HepG2 (cell line): ENCODE results near the gene AHSG.

Experiments
- AGO2 ChIP-seq: fragments of 200-400 bp; formaldehyde crosslinking; optimal IDR thresholded peaks from 2 replicates; pipeline ENCODE3; 2017; ENCODE audit warnings: mild to moderate bottlenecking, low read depth, low read length, moderate library complexity
- EHMT2 ChIP-seq: fragments of 200-600 bp; sonication (generic); IDR thresholded peaks from 2 replicates; pipeline ENCODE4 v1.7.0; 2017; ENCODE audit warnings: antibody characterized with exemption, low read depth, low read length, borderline replicate concordance
- MIXL1 ChIP-seq: IDR thresholded peaks from 2 replicates; pipeline ENCODE4 v1.6.1; 2016
- MTA1 ChIP-seq: sonication (generic); formaldehyde crosslinking; IDR thresholded peaks from 2 replicates; pipeline ENCODE4 v1.4.0; 2020; ENCODE audit warnings: missing genetic modification reagents, mild to moderate bottlenecking, borderline replicate concordance
- MYC ChIP-seq: sonication (generic); formaldehyde crosslinking; IDR thresholded peaks from 2 replicates; pipeline ENCODE4 v1.9.0; 2021; ENCODE audit warnings: missing genetic modification reagents, borderline replicate concordance
- RELA ChIP-seq: sonication (generic); formaldehyde crosslinking; IDR thresholded peaks from 2 replicates; pipeline ENCODE4 v1.4.0; 2020; ENCODE audit warnings: missing genetic modification reagents
- TCF7 ChIP-seq: sonication (generic); IDR thresholded peaks from 2 replicates; pipeline ENCODE4 v1.6.1; 2016; ENCODE audit warnings: antibody characterized with exemption, low read depth
- ZNF10 ChIP-seq: sonication (generic); formaldehyde crosslinking; IDR thresholded peaks from 2 replicates; pipeline ENCODE4 v1.4.0; 2020; ENCODE audit warnings: mild to moderate bottlenecking, low read depth, missing genetic modification reagents, borderline replicate concordance
- TF ChIP-seq, protein P1 (sequence below): sonication (generic); formaldehyde crosslinking; IDR thresholded peaks from 2 replicates; pipeline ENCODE4 v1.5.0; 2020; ENCODE audit warnings: mild to moderate bottlenecking, missing genetic modification reagents, moderate library complexity
- TF ChIP-seq, protein P2 (sequence below): sonication (generic); formaldehyde crosslinking; IDR thresholded peaks from 2 replicates; pipeline ENCODE4 v1.8.0; 2022; ENCODE audit warnings: mild to moderate bottlenecking, missing genetic modification reagents; ENCODE audit not compliant: insufficient replicate concordance
- TF ChIP-seq, protein P3 (sequence below): IDR thresholded peaks from 2 replicates; pipeline ENCODE4 v1.6.1; 2016; ENCODE audit warnings: missing biosample characterization, missing genetic modification reagents, low read depth

DNA sequence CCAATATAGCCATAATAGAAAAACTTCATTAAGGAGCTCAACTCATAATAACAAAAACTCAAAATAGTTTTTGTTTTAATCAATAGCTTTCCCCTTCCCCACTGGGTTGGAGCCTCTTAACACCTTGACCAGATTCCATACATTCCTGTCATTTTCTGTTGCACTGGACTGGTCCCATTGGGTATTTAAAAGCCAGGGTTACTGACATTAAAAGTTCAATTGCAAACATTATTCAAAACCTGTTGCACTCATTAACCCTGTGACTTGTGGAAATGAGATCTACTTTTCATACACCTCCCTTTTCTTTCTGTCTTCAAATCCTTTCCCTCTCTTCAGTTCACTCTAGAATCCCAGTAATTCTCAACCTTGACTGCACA is 51.2 kb downstream of the AHSG start:
- TF ChIP-seq RELA = no peak
- TF ChIP-seq, protein P1, sequence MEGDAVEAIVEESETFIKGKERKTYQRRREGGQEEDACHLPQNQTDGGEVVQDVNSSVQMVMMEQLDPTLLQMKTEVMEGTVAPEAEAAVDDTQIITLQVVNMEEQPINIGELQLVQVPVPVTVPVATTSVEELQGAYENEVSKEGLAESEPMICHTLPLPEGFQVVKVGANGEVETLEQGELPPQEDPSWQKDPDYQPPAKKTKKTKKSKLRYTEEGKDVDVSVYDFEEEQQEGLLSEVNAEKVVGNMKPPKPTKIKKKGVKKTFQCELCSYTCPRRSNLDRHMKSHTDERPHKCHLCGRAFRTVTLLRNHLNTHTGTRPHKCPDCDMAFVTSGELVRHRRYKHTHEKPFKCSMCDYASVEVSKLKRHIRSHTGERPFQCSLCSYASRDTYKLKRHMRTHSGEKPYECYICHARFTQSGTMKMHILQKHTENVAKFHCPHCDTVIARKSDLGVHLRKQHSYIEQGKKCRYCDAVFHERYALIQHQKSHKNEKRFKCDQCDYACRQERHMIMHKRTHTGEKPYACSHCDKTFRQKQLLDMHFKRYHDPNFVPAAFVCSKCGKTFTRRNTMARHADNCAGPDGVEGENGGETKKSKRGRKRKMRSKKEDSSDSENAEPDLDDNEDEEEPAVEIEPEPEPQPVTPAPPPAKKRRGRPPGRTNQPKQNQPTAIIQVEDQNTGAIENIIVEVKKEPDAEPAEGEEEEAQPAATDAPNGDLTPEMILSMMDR (CRISPR knock-in tag) = no peak
- TF ChIP-seq MYC (CRISPR knock-in tag) = no peak
- TF ChIP-seq MIXL1 = no peak
- no peak for TF ChIP-seq EHMT2
- TF ChIP-seq MTA1 (CRISPR knock-in tag) = no peak
- no peak for TF ChIP-seq TCF7
- TF ChIP-seq, protein P2, sequence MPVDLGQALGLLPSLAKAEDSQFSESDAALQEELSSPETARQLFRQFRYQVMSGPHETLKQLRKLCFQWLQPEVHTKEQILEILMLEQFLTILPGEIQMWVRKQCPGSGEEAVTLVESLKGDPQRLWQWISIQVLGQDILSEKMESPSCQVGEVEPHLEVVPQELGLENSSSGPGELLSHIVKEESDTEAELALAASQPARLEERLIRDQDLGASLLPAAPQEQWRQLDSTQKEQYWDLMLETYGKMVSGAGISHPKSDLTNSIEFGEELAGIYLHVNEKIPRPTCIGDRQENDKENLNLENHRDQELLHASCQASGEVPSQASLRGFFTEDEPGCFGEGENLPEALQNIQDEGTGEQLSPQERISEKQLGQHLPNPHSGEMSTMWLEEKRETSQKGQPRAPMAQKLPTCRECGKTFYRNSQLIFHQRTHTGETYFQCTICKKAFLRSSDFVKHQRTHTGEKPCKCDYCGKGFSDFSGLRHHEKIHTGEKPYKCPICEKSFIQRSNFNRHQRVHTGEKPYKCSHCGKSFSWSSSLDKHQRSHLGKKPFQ (CRISPR knock-in tag) = no peak
- TF ChIP-seq, protein P3, sequence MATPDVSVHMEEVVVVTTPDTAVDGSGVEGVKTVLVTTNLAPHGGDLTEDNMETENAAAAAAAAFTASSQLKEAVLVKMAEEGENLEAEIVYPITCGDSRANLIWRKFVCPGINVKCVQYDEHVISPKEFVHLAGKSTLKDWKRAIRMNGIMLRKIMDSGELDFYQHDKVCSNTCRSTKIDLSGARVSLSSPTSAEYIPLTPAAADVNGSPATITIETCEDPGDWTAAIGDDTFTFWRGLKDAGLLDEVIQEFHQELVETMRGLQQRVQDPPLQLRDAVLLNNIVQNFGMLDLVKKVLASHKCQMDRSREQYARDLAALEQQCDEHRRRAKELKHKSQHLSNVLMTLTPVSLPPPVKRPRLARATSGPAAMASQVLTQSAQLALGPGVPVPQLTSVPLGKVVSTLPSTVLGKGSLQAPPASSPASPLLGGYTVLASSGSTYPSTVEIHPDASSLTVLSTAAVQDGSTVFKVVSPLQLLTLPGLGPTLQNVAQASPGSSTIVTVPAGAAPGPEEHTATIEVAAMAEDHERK (CRISPR knock-in tag) = no peak
- no peak for TF ChIP-seq ZNF10 (CRISPR knock-in tag)
- TF ChIP-seq AGO2 = no peak
